Cardiac septum (tissue), 1 donor: ENCODE measurements around the gene RNF220. TPM values are rescaled to one million over a fixed set of nuclear protein-coding genes. Genes with fewer than 3 reads are reported as not detected.
"Not testable (repeated sequence)": the region's sequence is repeated elsewhere in the genome, so short reads cannot be mapped to it uniquely, and the experiment has no call there.

ENCODE experiments used
- DNase-seq: peaks from one replicate; pipeline ENCODE4 v3.0.0-alpha.2; 2020; ENCODE audit warnings: low spot score
- intact Hi-C: fragments of 100-400 bp; cut with DNase I; formaldehyde crosslinking; loops from one replicate; pipeline ENCODE4 v1.14.0; 2022
- total RNA-seq: library from RNA; stranded (reverse); fragmentation: NEBNext Ultra II Directional; extraction: Animal tissue kit (Norgen Biotek cat#: 25700); gene quantifications from one replicate; pipeline ENCODE4 v1.2.1, GENCODE V29; 2021
- donor health status: DM: no; HTN: no; CAD: no.

The RNF220 gene
- total RNA-seq, 1 donor from 2014 or later: 45.6 TPM

DNA sequence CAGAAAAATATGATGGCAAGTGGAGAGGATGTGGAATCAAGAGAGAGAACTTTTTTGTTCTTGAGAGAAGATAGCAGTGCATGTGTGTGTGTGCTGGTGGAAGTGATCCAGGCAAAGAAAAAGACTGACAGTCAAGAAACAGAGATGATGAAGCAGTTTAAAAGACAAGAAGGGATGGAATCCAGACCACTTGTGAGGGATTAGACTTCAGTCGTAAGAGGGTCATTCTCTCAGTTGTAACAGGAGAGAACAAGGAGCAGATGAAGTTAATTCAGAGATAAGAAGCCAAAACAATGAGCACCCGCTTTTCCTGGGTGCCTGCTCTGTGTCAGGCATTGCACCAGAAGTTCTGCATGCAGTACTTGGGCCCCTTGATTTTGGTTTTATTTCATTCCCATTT, 76.6 kb downstream of the RNF220 start:
- intact Hi-C loops: loop anchor here (5.0 kb wide), 1 partner anchor 59 kb away; no protein-coding TSS in a partner anchor
- no peak for DNase-seq

DNA sequence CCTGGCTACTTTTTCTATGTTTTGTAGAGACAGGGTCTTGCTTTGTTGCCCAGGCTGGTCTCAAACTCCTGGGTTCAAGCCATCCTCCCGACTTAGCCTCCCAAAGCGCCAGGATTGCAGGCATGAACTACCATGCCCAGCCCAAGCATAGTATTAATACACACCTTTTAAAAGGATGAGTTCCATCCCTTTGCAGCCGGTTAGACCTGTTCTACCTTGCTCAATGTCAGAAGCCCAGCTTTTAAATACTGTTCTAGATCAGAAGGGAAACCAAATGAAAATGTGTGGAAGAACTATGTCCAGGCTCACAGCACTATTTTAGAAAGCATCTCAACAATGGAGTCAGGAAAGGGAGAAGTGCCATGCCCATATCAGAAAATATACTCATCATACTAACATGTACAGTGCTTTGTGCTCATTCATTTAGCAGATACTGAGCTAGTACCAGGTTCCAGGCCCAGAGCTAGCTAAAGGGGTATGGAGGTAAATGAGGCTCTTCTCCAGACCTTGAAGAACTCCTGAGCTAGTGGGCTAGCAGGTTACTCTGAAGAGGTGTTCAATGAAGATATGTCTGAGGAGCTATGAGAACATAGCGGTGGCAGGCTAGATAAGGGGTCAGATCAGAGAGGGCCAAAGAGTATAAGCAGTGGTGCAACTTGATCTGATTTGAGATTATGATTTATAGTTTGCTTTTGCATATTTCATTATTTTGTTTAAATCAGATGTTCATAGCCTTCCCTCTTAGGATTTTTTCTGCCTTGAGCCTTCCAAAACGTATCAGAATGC, 78.2 kb downstream of the RNF220 start:
- intact Hi-C loops: loop anchor here (5.0 kb wide), 1 partner anchor 61 kb away; no protein-coding TSS in a partner anchor
- no peak for DNase-seq

DNA sequence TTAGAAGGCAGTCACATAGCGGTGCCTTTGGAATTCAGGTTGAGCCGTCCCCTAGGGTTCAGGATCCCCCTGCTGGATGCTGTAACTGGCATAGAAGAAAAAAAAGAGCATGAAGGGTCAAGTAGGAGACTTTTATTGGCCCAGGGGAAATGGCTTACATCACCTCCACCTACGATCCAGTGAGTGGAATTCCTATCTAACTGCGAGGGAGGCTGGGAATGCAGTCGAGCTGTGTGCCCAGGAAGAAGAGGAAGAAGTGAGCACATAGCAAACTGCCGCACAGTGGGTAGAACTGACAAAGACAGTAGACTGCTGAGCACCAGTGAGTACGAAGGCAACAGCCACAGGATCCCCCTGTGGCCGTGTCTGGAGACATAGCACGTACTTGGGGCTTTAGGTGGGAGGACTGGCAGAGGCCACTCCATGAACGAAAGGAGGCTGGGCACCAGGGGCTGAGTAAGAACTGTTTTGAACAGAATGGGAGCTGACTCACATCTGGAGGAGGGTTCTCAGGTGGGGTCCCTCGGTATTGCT, 79.2 kb downstream of the RNF220 start:
- intact Hi-C loops: loop anchor here (5.0 kb wide), 1 partner anchor 62 kb away; no protein-coding TSS in a partner anchor
- DNase-seq: peak; percentile 76

GRCh38 chr1:44485229-44485933, 80.3 kb downstream of the RNF220 start:
- DNase-seq: no peak
- intact Hi-C loops: no loop called here

GRCh38 chr1:44485934-44486460, 80.9 kb downstream of the RNF220 start:
- no peak for DNase-seq
- intact Hi-C loops: no loop called here

DNA sequence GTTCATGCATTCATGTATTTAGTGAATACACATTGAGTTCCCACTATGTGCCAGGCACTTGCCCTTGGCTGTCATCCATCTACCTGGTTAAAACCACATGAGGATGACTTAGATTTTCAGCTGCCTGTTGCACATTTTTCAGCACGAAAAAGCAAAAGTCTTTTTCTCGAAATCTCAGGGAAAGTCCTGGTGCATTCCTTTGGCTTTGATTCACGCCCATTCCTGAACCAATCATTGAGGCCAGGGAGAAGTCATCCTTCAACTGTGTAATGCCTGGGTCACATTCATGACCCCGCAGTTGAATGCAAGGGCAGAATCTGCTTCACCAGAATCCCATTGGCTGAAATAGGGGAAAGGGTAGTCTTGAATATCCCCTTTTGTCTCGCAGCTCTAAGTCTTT, 84.4 kb downstream of the RNF220 start:
- intact Hi-C loops: no loop called here
- no peak for DNase-seq

- no peak for DNase-seq
- intact Hi-C loops: loop anchor here (2.0 to 5.0 kb wide), 2 partner anchors 72 to 284 kb away; partner anchors contain the start of gene DMAP1
Observed at GRCh38 chr1:44496541-44497171, 91.6 kb downstream of the RNF220 start.

GRCh38 chr1:44497422-44498170, 92.5 kb downstream of the RNF220 start:
- intact Hi-C loops: loop anchor here (2.0 to 5.0 kb wide), 2 partner anchors 73 to 285 kb away; partner anchors contain the start of gene DMAP1
- DNase-seq: no peak

DNA sequence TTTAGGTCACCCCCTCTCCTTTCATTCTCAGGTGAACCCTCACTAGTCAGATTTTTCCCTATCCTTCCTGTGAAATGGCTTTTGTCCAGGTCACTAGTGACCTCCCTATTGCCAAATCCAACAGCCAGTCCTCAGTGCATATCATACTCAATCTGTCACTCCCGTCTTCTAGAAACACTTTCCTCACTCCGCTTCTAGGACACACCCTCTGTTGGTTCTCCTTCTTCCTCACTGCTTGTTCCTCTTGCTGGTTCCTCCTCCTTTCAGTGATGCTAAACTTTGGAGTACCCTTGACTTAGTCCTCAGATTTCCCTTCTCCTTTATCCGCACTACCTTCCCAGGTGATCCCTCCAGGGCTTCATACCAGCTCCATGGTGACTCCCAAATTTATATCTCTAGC, 94.3 kb downstream of the RNF220 start:
- intact Hi-C loops: loop anchor here (5.0 kb wide), 1 partner anchor 287 kb away; the partner anchor contains the start of gene DMAP1
- no peak for DNase-seq

DNA sequence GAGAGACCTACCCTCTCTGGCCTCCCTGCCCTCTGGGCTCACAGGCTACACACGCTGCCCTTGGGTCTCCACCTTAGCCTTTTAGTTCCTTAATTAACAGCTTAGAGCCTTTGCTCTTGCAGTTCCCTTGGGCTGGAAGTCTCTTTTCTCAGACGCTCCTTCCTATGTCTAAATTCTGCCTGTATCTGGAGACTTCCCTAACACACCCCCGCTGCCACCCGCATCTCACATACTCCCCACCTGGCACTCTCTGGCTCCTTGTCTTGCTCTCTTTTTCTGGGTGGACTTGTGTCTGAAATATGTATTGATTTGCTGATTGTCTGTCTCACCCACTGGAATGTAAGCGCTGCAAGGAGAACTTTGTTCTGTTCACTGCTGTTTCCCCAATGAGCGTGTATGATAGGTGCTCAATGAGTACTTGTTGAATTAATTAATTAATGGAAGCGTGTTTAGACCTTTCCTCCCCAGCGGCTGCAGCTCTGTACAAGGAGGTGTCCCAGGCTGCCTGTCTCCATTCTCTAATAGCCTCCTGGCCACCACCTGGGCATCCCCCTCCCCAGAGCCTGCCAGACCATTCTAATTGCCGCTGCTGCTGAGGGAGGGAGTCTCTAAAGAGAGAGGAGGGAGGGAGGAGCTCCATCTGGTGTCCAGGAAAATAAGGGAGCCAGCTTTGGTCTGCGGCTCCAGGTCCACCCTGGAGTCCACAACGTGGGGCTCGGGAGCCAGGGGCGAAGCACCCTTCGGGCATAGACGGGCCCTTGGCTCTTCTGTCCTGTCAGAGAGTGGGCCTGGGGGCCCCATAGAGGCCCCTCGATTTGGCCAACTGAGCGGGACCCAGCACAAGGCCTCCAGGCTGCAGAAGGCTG, 95.4 kb downstream of the RNF220 start:
- DNase-seq: no peak
- intact Hi-C loops: loop anchor here (2.0 to 5.0 kb wide), 2 partner anchors 93 to 122 kb away; partner anchors contain the start of gene RNF220

GRCh38 chr1:44501047-44501890, 96.2 kb downstream of the RNF220 start:
- intact Hi-C loops: loop anchor here (2.0 to 5.0 kb wide), 2 partner anchors 94 to 122 kb away; partner anchors contain the start of gene RNF220
- no peak for DNase-seq

DNA sequence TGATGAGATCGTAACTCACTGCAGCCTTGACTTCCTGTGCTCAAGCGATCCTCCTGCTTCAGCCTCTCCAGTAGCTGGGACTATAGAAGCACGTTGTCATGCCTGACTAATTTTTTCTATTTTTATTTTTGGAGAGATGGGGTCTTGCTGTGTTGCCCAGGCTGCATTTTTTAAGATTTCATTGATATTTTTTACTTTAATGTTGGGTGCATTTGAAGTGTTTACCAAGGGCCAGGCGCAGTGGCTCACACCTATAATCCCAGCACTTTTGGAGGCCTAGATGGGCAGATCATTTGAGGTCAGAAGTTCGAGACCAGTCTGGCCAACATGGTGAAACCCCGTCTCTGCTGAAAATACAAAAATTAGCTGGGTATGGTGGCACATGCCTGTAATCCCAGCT, 97.8 kb downstream of the RNF220 start:
- DNase-seq: not testable (repeated sequence)
- intact Hi-C loops: loop anchor here (5.0 kb wide), 1 partner anchor 96 kb away; the partner anchor contains the start of gene RNF220

DNA sequence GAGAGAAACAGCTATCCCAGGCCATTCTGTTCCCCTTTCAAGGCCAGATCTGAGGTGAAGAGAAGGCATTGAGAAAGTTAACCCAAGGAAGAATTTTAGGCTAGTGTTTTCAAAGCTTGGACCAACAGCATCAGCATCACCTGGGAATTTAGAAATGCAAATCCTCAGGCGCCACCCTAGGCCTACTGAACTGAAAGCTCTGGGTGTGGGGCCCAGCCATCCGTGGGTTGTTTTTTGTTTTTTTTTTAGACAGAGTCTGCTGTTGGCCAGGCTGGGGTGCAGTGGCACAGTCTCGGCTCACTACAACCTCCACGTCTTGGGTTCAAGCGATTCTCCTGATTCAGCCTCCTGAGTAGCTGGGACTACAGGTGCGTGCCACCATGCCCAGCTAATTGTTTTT, 98.6 kb downstream of the RNF220 start:
- intact Hi-C loops: loop anchor here (5.0 kb wide), 1 partner anchor 96 kb away; the partner anchor contains the start of gene RNF220
- no peak for DNase-seq

DNA sequence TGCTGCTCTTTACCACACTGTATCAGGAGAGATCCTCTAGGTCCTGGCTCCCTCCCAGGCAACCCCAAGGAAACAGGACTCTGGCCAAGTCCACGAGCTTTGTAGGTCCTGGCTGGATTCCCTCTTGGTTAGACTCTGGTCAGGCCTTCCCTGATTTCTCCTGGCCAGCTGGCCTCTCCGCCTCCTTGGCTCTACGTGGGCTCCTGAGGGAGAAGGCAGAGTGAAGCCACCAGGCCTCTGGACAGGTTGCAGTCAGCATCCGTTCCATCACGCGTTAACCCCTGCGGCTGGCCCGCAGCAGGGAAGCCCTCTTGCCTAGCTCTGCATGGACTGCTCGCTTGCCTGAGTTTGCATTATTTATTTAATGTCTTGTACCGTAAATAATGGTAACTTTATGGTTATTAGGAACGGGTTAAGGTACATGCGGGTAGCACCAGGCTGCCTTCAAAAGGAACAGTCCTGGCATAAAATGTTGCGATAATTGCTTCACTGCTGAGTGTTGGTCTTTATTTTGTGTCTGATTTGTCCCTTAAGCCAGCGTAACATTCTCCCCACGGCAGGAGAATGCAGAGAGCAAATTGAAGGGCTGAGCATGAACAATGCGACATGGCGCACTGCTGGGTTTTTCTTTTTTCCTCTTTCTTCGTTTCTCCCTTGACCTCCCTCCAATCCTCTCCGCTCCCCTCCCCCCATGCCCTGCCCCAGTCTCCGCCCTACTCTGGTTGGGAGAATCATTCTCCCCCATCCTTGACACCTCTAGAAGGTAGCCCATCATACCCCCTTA, 100.3 kb downstream of the RNF220 start:
- intact Hi-C loops: no loop called here
- no peak for DNase-seq

DNA sequence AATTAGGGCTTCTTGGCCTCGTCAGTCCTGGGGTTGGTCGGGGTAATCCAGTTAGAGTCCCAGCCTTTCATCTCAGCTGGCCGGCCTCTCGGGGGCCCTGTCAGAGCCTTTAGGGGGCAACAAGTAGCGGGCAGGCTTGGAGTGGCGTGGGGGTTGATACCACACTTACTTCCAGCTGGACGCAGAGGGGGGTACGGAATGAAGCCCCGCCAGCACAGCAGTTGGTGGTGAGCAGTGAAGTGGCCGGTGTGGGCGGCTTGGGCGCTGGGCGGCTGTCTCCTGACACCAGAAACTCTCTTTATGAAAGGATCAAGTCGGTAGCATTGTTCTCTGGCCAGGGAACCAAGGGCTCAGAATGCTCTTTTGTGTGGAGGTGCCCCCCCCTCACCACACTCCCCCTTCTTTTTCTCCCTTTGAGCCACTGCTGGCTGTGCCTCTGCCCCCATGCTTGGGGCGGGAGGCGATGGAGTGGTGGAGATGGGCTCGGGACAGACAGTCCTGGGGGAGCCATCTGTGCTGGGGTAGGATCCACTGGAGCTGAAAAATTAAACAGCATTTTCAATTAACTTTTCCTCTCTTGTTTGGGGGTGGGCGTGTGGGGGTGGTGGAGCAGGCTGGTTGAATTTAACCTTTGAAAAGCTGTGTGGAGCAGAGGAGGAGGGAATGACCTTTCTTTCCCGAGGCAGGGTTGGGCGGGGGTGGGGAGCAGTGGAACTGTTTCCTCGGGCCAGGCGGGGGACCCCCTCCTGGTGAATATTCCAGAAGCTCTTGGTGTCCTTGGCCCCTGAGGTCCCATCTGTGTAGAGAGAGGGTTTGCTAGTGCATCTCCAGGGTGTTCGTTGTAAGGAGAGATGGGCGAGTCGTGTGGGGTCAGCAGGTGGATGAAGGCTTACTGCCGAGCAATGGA, 102.7 kb downstream of the RNF220 start:
- DNase-seq: no peak
- intact Hi-C loops: no loop called here
